Femur (tissue), 1 donor: Measurements from ENCODE around the gene HIPK3.
"Not testable (repeated sequence)": the region's sequence is repeated elsewhere in the genome, so short reads cannot be mapped to it uniquely, and the experiment has no call there.

Experiments used
- DNase-seq: peaks from one replicate; pipeline ENCODE4 v3.0.0-alpha.2; 2017

HIPK3 gene

DNA sequence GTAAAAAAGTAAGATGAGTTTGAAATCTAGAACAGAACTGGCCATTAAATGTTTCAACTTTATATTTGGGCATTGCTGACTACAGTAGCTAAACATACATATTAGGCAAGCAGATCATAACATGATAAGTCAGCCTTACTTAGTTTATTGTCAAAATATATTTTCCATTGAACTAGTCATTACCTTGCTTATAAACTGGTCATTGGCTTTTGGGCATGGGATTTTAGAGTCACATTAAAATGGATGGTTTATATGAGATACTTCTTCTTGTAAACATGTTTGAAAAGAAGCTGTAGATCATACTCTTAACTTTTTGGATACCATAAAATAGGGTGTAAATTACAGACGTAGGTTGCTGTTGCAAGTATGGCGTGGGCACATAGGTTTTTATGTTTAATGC is 2.7 kb downstream of the HIPK3 start:
- DNase-seq = no peak

DNA sequence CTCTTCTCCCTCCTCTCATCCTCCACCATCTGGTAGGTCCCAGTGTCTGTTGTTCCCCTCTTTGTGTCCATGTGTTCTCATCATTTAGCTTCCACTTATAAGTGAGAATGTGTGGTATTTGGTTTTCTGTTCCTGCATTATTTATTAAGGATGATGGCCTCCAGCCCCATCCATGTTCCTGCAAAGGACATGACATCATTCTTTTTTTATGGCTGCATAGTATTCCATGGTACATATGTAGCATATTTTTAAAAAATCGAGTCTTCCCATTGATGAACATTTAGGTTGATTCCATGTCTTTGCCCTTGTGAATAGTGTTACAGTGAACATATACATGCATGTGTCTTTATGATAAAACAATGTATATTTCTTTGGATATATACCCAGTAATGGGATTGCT is 4.2 kb downstream of the HIPK3 start:
- DNase-seq = not testable (repeated sequence)

GRCh38 chr11:33262011-33262645 is 4.9 kb downstream of the HIPK3 start:
- no peak for DNase-seq

DNA sequence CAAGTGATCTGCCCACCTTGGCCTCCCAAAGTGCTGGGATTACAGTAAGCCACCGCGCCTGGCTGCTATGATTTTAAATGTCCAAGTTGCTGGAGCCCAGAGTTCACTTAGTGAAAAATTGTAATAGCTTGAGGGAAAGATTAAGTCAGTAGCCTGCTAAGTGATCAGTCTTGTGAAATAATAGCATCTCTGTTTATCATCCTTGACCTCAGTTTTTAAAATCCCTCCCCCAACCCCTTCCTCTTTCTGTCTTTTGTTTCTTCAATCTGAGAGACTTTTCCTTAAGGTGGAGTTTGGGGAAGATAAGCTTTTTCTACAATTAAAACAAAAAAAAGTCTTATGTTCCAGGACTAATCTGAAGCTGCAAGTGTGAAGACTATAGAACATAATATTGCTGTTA is 6.4 kb downstream of the HIPK3 start:
- DNase-seq = no peak

DNA sequence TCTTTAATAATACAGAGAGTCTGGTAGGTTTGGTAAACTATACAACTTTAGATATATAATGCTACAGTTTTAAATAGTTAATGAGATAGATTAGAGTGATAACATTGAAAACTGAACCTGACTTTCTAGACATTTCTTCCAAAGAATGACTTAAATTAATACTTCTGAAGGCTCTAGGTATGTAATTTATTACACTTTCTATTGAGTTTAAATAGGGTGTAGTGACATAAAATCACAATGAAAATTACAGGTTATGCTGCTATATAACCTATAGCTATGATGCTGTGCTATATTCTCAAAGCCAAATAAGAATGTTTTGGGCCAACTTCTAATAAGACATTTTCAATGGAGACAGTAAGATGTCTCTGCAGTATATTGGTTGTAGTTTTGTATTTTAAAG is 7.7 kb downstream of the HIPK3 start:
- no peak for DNase-seq

- no peak for DNase-seq
Measured at GRCh38 chr11:33266393-33267215, 9.4 kb downstream of the HIPK3 start.

GRCh38 chr11:33268945-33269540 is 11.9 kb downstream of the HIPK3 start:
- DNase-seq = no peak

GRCh38 chr11:33269822-33270221 is 12.6 kb downstream of the HIPK3 start:
- DNase-seq = no peak

GRCh38 chr11:33271059-33271458 is 13.9 kb downstream of the HIPK3 start:
- DNase-seq = no peak

DNA sequence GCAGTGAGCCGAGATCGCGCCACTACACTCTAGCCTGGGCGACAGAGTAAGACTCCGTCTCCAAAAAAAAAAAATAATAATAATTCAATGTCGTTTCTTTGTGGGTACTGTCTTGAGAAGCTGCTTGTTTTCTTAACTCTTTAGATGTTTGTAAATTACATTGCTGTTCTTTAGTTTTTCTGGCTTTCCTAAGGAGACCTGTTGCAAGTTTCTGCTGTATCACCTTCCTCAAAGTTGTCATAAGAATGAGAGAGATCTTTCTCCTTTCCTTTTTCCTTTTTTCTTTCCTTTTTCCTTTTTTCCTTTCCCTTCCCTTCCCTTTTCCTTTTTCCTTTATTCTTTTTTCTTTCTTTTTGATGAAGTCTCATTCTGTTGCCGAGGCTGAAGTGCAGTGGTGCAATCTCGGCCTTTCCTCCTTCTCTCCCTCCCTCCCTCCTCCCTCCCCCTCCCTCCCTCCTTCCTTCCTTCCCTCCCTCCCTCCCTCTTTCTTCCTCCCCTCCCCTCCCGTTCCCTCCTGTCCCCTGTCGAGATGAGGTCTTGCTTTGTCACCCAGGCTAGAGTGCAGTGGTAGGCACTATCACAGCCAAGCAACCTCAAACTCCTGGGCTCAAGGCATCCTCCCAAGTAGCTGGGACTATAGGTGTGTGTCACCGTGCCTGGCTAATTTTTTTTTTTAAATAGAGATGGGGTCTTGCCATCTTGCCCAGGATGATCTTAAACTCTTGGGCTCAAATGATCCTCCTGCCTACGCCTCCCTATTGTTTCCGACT is 15.3 kb downstream of the HIPK3 start:
- no peak for DNase-seq

GRCh38 chr11:33273656-33274055 is 16.5 kb downstream of the HIPK3 start:
- no peak for DNase-seq

DNA sequence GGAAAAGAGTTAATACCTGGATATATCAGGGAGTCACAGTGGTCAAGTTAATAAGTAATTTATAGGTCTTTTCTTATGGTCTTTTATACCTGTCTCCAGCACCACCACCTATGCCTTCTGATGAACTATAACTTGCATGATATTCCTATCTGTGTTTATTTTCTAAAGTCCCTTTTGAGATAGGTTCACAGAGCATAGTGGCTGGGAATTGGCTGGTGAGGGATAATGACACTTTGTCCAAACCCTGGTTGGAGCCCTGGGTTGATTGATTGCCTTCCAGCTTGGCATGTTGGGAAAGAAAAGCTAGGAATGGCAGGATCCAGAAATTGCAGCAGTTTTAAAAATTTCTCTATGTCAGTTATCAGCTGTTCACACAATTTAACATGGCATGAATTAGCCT is 23.2 kb downstream of the HIPK3 start:
- no peak for DNase-seq

DNA sequence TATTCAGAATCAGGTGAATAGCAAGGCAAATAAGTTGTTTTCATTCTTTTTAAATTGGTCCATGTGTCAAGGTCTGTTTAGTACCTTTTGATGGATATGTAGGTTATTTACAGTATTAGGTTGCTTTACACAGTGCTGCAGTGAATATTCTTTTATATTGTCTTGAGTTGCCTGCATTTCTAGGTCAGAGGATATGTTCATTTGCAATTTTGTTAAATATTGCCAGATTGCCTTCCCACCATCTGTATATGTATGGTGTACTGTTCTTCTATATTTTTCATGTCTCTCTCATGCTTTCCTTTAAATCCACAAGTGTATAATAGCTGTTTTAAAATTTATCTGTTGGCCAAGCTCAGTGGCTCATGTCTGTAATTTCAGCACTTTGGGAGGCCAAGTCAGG is 24.6 kb downstream of the HIPK3 start:
- DNase-seq = no peak

- DNase-seq = no peak
Measured at GRCh38 chr11:33284818-33285217, 27.6 kb downstream of the HIPK3 start.

- DNase-seq = no peak
Measured at GRCh38 chr11:33290319-33290718, 33.1 kb downstream of the HIPK3 start.

DNA sequence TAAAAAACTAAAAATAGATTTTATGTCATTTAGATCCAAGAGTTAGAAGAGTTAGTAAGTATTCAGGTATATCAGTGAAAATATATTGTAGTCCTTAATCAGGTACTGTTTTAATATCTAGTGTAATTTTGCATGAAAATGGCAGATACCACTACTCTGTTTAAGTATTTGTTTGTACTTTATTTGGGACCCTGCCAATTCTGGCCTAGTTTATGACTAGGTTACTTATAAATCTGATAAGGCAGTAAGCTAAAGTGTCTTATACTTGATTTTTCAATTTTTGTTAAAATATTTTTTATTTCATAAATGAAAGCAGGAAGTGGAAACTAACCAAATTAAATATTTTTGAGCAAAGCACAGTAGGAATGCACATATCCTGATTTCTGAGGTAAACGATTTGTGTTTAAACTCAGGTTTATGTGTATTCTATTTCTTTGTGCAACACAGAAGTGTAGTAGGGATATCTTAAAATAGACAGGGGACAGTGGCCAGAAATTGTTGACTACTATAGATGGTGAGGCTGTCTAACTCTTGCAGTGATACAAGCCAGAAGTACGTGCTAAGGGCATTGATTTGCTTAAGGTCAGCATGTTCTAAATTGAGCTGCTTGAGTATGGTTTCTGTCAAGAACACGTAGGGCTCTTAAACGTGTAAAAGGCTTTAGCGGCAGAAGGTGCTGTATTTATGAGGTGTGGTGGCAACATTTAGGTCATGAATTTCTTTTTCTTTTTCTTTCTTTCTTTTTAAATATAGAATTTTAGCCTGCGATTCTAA is 34.0 kb downstream of the HIPK3 start:
- no peak for DNase-seq

GRCh38 chr11:33292311-33292710 is 35.1 kb downstream of the HIPK3 start:
- no peak for DNase-seq

DNA sequence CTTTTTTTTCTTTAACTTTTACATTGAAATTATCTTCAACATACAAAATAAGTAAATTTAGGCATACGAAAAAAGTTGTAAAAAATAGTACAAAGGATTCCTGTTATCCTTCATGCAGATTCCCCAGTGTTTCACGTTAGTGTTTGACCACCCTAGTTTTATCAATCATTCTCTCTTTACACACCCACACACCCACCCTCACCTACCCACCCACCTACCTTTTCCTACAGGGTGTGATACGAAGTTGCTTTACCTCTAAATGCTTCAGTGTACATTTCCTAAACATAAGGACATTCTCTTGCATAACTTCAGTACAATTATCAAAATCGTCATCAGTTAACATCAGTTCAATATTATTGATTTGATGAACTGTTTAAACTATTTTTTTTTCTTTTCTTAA is 37.0 kb downstream of the HIPK3 start:
- no peak for DNase-seq

GRCh38 chr11:33294797-33295196 is 37.6 kb downstream of the HIPK3 start:
- no peak for DNase-seq

DNA sequence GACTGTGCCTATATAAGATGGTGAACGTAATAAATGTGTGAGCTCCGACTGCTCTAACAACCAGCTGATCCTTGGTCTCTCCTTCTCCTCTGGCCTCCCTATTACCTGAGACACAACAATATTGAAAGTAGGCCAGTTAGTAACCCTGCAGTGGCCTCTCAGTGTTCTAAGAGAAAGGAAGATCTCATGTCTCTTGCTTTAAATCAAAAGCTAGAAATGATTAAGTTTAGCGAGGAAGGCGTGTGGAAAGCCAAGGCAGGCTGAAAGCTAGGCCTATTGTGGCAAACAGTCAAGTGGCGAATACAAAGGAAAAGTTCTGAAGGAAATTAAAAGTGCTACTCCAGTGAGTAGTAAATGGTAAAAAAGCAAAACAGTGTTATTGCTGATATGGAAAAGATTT is 39.5 kb downstream of the HIPK3 start:
- no peak for DNase-seq

DNA sequence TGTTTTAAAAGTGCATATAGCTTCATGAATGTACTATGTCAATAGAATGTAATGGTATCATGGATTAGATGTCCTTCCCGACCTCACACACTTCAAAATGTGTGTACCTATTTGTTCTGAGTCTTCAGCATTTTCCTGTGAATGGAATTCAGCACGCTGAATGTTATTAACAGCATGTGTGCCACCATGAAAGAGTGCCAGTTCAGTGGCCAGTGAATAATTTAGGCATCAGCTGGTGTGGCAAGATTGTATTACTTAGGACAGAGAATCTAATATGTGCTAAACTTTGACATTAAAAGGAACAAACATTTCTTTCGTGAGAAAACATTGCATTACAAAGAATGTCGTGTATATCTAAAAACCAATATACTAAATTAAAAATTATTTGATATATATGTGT is 46.4 kb downstream of the HIPK3 start:
- no peak for DNase-seq

DNA sequence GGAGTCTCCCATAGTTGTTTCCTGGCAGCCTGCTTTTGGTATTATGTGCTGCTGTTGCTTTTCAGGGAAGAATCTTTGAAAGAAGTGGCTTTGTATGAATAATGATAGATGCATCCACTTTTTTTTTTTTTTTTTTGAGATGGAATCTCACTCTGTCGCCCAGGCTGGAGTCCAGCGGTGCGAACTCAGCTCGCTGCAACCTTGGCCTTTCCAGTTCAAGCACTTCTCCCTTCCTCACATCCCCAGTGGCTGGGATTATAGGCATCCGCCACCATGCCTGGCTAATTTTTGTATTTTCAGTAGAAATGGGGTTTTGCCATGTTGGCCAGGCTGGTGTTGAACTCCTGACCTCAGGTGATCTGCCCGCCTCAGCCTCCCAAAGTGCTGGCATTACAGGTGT is 49.6 kb downstream of the HIPK3 start:
- not testable (repeated sequence) for DNase-seq

DNA sequence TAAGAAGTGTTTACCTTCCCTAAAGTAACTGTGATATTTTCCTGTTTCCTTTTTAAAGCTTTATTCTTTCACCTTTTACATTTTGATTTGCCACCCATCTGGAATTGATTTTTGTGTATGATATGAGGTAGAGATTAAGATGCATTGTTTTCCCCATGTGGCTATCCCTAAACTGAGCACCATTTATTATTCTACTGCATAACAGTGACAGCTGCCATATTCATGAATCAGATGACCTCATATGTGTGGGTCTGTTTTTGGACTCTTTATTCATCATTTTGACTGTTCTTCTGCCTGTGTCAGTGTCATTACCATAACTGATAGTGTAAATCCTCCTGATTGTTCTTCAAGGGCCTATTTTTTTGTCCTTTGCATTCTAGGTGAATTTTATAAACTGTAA is 50.8 kb downstream of the HIPK3 start:
- no peak for DNase-seq
